ENCODE results near the gene NXNL2. TPM values are rescaled to one million over a fixed set of nuclear protein-coding genes. Genes with fewer than 3 reads are reported as not detected.

Gene NXNL2
- total and polyA plus RNA-seq, 4 donors: 0.09 to 0.14 TPM; not detected in 2

- H3K4me1 ChIP-seq (ENCODE audit: control insufficient read depth in 4 of 4, insufficient read depth in 4 of 4, low read length in 3 of 4): no peaks in the 10 kb centered on the region
- whole genome bisulfite sequencing: 89% methylated on average over 3 of the region's 3 CpGs
- no peaks in the 10 kb centered on the region for H3K36me3 ChIP-seq (ENCODE audit: control insufficient read depth in 4 of 4, insufficient read depth in 3 of 4, low read depth in 1 of 4, low read length in 3 of 4)
- no peaks in the 10 kb centered on the region for H3K27me3 ChIP-seq (ENCODE audit: control insufficient read depth in 4 of 4, insufficient read depth in 4 of 4, low read length in 3 of 4)
- no peak overlapping the region for H3K9ac ChIP-seq (ENCODE audit: low read depth in 1 of 2, low read length in 2 of 2)
- no peaks in the 10 kb centered on the region for H3K9me3 ChIP-seq (ENCODE audit: control insufficient read depth in 4 of 4, low read length in 3 of 4)
- no peak for DNase-seq (ENCODE audit: low spot score)
- no peak overlapping the region for H3K4me3 ChIP-seq (ENCODE audit: low read depth in 1 of 3, low read length in 3 of 3)
- no peak for TF ChIP-seq CTCF (IDR thresholded peaks at IDR 0.05; ENCODE audit: low read depth, low read length, missing input control)
- no peak for TF ChIP-seq REST (IDR thresholded peaks at IDR 0.05)
- no peak for TF ChIP-seq ZBTB33 (IDR thresholded peaks at IDR 0.05)
- TF ChIP-seq SP1 (IDR thresholded peaks at IDR 0.05): no peak
- no peak for TF ChIP-seq HNF4A (conservative IDR thresholded peaks at IDR 0.05)
- TF ChIP-seq FOXA2 (IDR thresholded peaks at IDR 0.05): no peak
- no peak for TF ChIP-seq TAF1 (conservative IDR thresholded peaks at IDR 0.05)
- no peak for TF ChIP-seq RAD21 (IDR thresholded peaks at IDR 0.05)
- TF ChIP-seq RXRA (IDR thresholded peaks at IDR 0.05): no peak
- no peak for TF ChIP-seq HNF4G (IDR thresholded peaks at IDR 0.05)
- no peak for TF ChIP-seq GABPA (IDR thresholded peaks at IDR 0.05 in 1 of 2, conservative IDR thresholded peaks at IDR 0.05 in 1 of 2)
- TF ChIP-seq YY1 (IDR thresholded peaks at IDR 0.05): no peak
- TF ChIP-seq ATF3 (IDR thresholded peaks at IDR 0.05): no peak
- TF ChIP-seq NR2F2 (IDR thresholded peaks at IDR 0.05): no peak
- TF ChIP-seq EGR1 (IDR thresholded peaks at IDR 0.05; ENCODE audit: low read depth in 2 of 2): no peak
- no peak overlapping the region for H3K27ac ChIP-seq (ENCODE audit: low read depth in 1 of 2, low read length in 2 of 2)
Observed at GRCh38 chr9:88586452-88586851, 51.5 kb downstream of the NXNL2 start.

- Histone ChIP-seq H3K9ac (ENCODE audit: low read depth in 1 of 2, low read length in 2 of 2) (no peak overlapping the region), H3K36me3 (ENCODE audit: control insufficient read depth in 4 of 4, insufficient read depth in 3 of 4, low read depth in 1 of 4, low read length in 3 of 4) (no peaks in the 10 kb centered on the region), H3K27me3 (ENCODE audit: control insufficient read depth in 4 of 4, insufficient read depth in 4 of 4, low read length in 3 of 4) (no peaks in the 10 kb centered on the region), H3K4me3 (ENCODE audit: low read depth in 1 of 3, low read length in 3 of 3) (no peak overlapping the region), H3K4me1 (ENCODE audit: control insufficient read depth in 4 of 4, insufficient read depth in 4 of 4, low read length in 3 of 4) (no peaks in the 10 kb centered on the region), H3K9me3 (ENCODE audit: control insufficient read depth in 4 of 4, low read length in 3 of 4) (no peaks in the 10 kb centered on the region), H3K27ac (ENCODE audit: low read depth in 1 of 2, low read length in 2 of 2) (no peak overlapping the region)
- TF ChIP-seq HNF4G (IDR thresholded peaks at IDR 0.05): no peak
- no peak for TF ChIP-seq FOXA2 (IDR thresholded peaks at IDR 0.05)
- no peak for TF ChIP-seq NR2F2 (IDR thresholded peaks at IDR 0.05)
- no peak for DNase-seq (ENCODE audit: low spot score)
- 68% methylated on average over 3 of the region's 3 CpGs for WGBS
Observed at GRCh38 chr9:88587182-88587581, 52.2 kb downstream of the NXNL2 start.

Data from liver (tissue), 9 donors.